ENCODE results near the gene ZBTB20.
A peak's percentile ranks its signal among the peaks of the same experiment; 100 is the strongest.

The ZBTB20 gene

GRCh38 chr3:114308830-114309229 lies 838.3 kb downstream of the ZBTB20 start:
- DNase-seq = peak; percentile 47

- DNase-seq = no peak
Measured at GRCh38 chr3:114308377-114308776, 838.7 kb downstream of the ZBTB20 start.

- DNase-seq = no peak
Measured at GRCh38 chr3:114307832-114308231, 839.3 kb downstream of the ZBTB20 start.

DNA sequence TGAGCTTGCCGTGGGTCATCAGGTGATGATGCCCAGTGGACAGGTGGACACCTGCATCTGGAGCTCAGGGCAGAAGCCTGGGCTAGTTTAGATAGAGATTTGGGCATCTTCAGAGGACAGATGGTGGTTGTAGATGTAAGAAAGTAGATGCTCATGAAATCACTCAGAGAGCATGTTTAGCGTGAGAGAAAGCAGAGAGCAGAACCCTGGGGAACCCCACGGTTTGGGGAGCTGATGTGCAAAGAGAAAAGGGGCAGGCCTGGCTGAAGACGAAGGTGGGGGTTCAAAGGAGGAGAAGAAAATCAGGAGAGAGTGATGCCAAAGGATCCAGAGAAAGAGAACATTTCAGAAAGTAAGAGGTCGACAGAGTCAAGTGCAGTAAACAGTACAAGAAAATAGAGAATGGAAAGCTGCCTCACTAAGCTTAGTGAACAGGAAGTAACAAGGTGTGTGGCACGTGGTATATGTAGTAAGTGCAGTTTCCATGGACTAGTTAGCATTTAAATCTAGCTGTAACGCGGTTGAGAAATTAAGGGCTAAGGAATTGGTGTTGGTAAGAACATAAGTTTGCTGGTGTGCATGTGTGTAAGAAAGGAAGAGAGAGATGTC lies 839.8 kb downstream of the ZBTB20 start:
- no peak for DNase-seq

DNA sequence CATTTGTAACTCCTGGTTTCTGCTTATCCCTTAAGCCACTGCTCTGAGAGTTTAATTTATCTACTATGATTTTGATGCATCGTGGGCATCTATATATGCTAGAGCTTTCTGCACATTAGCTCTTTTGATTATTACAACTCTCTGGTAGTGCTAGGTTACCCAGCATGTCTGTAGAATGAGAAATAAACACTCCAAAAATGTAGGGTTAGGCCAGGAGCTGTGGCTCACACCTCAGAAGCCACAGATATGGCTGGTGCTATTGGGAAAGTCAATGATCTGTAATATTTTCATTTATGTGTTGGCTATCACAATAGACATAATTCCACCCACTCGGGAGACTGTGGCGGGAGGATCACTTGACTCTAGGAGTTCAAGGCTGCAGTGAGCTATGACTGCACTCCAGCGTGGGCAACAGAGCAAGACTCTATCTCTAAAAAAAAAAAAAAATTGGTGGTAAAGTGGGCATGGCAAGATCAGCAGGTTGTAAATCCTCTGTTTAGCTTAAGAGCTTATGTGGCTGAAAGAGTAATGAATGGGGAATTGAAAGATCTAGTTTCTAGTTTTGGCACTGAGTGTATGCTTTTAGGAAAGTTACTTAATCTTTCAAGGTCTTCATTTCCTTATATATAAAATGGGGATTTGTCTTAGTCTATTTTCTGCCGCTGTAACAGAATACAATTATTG lies 847.0 kb downstream of the ZBTB20 start:
- DNase-seq = no peak

- peak; percentile 17 for DNase-seq
Measured at GRCh38 chr3:114299421-114299820, 847.7 kb downstream of the ZBTB20 start.

DNA sequence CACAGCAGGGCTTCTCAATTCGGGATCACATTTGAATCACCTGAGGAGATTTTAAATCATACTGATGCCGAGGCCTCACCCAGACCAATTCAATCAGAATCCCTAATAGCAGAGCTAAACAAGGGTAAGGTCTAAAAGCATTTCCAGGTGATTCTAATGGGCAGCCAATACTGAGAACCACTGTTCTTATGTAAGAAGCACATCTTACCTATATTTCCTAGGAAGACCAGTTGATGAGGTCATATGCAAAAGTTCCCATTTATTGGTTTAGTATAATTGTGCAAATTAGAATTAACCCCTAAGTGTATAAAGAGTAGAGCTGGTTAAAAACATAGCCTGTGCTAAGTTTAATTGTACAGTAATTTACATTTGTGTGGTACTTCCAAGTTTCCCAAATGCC lies 851.1 kb downstream of the ZBTB20 start:
- DNase-seq = no peak

DNA sequence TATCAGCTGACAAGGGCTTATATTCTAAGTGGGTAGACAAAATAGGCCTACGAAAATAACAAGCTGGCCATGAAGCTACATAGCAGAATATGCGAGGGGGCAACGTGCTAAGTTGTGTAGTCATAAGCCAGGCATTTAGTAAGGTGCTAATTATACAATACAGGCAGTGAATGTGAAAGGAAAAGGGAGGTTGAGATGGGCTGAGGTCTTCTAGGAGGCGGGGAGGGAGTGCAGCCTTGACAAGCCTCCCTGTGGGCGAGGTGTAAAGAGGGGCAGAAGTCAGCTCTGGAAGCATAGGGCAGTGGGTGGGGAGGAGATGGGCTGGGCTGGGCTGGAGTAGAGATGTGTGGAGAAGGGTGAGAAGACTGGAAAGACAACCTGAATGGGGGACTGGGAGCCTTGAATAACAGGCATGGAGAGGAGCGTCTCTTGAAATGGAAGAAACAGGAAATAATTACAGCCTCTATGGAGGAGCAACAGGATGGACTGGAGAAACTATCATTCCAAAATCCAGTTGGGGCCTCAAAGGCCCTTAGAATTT lies 852.1 kb downstream of the ZBTB20 start:
- DNase-seq = no peak

GRCh38 chr3:114293838-114294535 lies 853.1 kb downstream of the ZBTB20 start, which contains the start of gene TIGIT:
Gene TIGIT, plus strand, starts transcription at chr3:114294028. Its CDS starts 34 bp downstream, at chr3:114294062.
- DNase-seq = no peak

GRCh38 chr3:114290911-114291901 lies 855.9 kb downstream of the ZBTB20 start:
- DNase-seq = peak; percentile 95

GRCh38 chr3:114286266-114286665 lies 860.8 kb downstream of the ZBTB20 start:
- no peak for DNase-seq

GRCh38 chr3:114285648-114286230 lies 861.3 kb downstream of the ZBTB20 start:
- no peak for DNase-seq

DNA sequence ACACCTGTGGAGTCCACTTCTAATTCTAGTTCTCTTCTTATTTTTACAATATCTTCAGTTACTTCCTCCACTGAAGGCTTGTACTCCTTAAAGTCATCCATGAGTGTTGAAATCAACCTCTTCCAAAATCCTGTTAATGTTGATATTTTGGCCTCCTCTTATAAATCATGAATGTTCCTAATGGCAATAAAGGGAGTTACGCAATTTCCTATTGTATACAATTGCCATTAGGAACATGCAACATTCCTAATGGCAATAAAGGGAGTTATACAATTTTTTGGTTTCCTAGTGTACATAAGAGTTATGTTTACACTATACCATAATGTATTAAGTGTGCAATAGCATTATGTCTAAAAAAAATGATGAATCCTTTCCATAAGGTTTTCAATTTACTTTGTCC lies 862.4 kb downstream of the ZBTB20 start:
- DNase-seq = no peak

Measured in T-helper 9 cell (primary cell).